ENCODE data around the gene CNN2.

CNN2 gene

DNA sequence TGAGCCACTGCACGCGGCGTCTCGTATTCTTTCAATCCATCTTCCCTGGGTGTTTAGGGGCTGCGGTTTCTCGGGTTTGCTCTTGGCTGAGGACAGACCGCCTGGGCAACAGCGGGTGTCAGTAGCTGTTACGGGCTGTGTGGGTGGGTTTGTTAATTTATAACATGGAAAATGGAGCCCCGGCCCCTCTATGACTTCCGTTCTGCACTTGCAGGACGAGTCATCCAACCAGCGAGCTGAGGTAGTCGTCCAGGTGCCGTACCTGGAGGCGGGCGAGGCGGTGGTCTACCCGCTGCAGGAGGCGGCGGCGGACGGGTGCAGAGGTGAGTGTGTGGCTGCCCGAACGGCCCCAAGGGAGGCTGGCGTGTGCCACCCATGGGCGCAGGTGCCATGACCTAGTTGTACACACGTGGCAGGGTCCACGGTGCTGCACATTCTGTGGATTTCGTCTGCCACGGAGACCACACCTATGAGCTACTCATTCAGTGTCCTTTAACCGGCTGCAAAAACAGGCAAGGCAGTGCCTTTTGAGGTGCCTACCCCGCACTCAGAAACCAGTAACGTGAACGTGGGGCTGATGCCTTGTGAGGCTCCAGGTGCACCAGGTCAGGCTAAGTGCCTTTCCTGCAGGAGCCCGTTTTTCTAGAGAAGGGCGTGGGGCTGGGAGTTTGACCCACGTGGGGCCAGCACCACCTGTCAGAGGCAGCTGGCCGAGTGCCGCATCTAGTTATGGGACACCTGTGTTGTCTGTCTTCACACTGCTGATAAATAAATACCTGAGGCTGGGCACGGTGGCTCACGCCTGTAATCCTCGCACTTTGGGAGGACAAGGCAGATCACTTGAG is 57.8 kb downstream of the CNN2 start:
- DNase-seq = no peak

DNA sequence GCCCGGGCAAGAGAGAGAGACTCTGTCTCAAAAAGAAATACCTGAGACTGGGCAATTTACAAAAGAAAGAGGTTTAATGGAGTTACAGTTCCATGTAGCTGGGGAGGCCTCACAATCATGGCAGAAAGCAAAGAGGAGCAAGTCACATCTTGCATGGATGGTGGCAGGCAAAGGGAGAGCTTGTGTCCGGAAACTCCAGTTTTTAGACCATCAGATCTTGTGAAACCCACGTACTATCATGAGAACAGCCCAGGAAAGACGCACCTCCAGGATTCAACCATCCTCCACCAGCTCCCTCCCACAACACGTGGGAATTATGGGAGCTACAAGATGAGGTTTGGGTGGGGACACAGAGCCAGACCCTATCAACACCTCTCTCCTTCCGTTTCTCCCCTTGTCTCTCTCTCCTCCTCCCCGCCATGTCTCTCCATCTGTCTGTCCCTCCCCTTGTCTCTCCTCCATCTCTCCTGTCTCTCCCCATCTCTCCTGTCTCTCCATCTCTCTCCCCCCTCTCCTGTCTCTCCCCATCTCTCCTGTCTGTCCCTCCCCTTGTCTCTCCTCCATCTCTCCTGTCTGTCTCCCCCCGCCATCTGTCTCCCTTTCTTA is 58.7 kb downstream of the CNN2 start:
- peak in 1 of 2 donors; percentile 32 for DNase-seq

DNA sequence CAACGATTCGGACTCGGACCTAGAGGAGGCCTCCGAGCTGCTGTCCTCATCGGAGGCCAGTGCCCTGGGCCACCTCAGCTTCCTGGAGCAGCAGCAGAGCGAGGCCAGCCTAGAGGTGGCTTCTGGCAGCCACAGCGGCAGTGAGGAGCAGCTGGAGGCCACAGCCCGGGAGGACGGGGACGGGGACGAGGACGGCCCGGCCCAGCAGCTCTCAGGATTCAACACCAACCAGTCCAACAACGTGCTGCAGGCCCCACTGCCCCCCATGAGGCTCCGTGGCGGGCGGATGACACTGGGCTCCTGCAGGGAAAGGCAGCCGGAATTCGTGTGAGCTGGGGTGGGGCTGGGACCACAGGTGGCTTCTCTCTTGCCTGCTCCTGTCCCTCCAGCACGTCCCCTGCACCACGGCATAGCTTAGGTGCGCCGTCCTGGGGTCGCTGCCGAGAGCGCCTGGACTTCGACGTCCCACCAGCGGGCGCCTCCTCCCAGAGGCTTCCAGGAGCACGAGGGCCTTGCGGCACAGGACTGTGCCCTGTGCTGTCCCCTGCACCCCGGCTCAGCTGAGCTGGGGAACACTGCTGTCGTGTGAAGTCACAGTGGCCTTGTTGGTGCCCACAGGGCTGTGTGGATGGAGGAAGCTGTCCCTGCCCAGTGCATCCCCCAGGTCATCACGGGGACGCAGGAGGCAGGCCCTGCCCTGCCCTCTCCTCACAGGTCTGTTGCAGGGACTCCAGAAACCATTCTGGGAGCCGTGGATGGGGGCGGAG is 59.5 kb downstream of the CNN2 start:
- no peak for DNase-seq

DNA sequence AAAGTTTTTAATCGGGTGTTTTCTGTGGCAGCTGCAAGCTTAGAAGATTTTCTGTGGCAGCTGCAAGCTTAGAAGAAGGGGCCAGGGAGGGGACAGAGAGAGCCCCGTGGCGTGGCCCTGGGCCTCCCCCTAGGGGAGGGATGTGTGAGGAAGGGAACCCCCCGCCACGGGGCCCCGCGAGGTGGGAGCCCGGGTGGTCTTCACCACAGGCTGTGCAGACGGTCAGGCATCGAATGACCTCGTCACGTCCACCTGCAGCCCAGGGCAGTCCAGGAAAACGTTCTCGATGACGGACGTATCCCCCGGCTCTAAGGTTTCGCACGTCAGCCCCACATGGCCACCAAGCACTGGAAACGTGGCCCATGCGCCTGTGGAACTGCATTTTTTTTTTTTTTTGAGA is 60.2 kb downstream of the CNN2 start:
- no peak for DNase-seq

DNA sequence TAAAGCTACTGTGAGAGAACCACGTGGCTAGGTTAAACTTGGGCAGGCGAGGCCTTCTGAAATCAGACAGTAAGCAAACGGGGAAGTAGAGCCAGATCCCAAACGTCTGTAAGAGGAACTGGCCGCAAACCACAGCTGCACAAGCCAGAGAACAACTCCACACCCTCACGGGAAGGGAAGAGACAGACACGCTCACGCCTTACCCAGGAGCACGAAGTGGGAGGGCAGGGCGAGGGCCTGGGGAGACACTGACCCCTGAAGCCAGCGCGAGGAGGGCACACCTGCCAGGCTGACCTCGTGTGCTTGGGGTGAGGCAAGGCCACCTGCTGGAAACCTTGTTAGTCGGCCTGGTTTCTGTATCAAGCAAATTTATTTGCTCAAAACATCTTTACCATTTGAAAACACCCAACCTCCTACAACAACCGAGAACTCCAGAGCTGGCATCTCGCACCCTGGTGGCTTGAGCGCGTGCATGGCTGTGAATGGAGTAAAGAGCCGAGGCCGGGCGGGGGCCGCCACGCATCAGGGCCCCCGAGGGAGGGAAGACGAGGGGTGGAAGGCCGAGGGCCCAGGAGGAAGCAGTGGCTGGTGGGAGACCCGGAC is 61.5 kb downstream of the CNN2 start:
- DNase-seq = peak; percentile 86 to 92

DNA sequence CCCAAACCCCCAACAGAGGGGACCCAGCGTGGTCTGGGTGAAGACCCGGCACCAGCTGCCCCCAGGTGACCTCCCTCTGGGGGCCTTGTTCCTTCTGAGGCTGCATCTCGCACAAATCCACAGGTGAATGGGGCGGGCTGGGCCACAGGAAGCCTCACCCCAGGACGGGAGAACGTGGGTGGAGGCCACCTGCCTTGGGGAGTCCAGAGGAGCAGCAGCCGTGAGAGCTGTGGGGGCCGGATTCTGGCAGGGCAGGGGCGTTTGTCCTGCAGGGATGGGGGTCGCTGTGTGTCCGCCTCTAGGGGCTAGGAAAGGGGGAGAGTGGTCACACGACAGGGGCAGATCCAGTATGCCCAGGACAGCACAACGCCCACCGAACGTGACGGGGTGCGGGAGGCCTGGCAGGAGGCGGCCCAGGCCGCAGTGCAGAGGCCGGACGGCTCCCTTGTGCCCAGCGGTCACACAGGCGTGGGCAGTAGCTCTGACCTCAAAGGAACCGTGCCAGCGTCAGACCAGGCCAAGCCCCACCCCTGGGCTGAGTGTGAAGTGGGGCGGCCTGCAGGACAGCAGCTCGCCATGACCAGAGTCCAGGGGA is 62.1 kb downstream of the CNN2 start:
- DNase-seq = peak; percentile 59
